Stimulated activated CD8-positive, alpha-beta memory T cell treated with anti-CD3 and anti-CD28 coated beads, Interleukin-4, amount 100 ng/mL, for 24 hours (primary cell): Measurements from ENCODE around the gene PDZD11.
A peak's percentile ranks its signal among the peaks of the same experiment; 100 is the strongest.
"Not testable (repeated sequence)": the region's sequence is repeated elsewhere in the genome, so short reads cannot be mapped to it uniquely, and the experiment has no call there.

Experiments
- DNase-seq: peaks from one replicate; pipeline ENCODE4 v3.0.0-alpha.2; 2020; ENCODE audit warnings: low read depth

Gene PDZD11, protein sequence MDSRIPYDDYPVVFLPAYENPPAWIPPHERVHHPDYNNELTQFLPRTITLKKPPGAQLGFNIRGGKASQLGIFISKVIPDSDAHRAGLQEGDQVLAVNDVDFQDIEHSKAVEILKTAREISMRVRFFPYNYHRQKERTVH

DNA sequence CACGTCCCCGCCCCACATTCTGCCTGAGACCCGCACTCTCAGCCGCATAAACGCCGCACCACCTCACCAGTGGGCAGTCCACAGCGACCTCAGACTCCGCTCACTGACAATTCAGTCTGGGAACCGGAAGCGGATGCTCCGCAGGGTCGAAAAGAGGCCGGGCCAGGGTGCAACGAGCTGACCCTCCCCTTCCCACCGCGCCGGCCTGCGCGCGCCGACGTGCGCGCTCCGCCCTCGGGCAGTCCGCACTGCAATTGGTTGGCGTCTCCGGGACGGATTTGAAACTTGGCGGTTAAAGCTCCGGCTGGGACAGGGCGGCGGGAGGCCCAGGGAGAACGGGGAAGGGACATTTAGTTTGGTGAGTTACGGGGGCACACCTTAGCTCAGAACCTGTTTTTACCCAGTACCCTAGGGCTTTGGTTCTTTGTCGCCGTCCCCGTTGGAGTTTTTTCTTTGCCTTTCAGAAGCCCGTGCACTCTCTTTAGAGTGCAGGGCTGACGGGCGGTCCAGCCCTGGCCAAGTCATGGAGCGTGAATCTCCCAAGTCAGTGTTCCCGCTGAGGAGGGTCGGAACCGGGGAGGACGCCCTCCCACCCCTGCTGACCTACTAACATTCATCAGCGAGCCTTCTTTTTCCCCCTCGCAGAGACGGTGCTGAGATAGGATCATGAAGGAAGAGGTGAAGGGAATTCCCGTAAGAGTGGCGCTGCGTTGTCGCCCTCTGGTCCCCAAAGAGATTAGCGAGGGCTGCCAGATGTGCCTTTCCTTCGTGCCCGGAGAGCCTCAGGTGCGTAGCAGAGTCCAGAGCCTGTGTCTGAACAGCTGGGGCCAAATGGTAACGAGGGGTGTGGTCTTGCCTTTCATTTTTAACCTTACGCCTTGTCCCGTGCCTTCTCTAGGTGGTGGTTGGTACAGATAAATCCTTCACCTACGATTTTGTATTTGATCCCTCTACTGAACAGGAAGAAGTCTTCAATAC lies at the start of gene PDZD11, which contains the start of gene KIF4A:
PDZD11 (minus strand) TSS at position 135 of the 978 bp plus-strand sequence. CDS start 586 bp downstream, outside the sequence.
KIF4A (plus strand) TSS at position 312 of the 978 bp plus-strand sequence; CDS start at position 667, 355 bp downstream.
- DNase-seq: peak; percentile 69

DNA sequence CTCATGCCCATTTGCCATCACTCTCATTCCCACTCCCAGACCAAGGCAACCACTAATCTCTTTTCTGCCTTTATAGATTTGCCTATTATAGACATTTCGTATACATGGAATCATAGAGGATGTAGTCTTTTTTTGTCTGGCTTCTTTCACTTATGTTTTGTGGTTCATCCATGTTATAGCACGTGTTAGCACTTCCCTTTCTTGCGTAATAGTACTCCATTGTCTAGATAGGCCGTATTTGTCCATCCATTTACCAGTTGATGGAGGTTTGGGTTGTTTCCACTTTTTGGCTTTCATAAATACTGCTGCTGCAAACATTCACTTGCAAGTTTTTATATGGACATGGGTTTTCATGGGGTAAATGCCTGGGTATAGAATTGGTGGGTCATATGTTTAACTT lies 48.6 kb upstream of the PDZD11 start:
- no peak for DNase-seq

DNA sequence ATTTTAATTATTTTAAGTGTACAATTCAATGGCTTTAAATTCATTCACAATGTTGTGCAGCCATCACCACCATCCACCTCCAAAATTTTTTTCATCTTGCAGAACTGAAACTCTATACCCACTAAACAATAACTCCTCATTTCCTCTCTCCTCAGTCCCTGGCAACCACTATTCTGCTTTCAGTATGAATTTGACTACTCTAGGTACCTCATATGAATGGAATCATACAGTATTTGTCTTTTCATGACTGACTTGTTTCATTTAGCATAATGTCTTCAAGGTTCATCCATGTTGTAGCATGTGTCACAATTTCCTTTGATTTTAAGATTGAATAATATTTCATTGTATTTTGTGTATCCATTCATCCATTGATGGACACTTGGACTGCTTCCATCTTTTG lies 47.0 kb upstream of the PDZD11 start:
- DNase-seq: no peak

DNA sequence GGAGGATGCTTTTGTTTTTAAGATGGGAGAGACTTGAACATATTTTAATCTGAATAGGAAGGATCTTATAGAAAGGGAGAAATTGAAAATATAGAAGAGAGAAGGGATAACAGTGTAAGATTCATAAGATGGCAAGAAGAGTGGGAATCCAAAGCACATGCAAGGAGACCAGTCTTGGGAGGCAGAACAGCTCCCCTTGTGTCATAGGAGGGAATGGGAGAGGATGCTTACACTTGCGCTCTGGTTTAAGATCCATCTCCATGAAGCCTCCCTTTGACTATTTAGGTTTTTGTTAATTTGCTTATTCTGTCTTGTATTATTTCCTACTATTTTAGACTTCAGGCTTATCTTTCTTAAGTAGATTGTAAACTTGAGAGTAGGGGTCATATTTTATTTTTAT lies 42.9 kb upstream of the PDZD11 start:
- no peak for DNase-seq

DNA sequence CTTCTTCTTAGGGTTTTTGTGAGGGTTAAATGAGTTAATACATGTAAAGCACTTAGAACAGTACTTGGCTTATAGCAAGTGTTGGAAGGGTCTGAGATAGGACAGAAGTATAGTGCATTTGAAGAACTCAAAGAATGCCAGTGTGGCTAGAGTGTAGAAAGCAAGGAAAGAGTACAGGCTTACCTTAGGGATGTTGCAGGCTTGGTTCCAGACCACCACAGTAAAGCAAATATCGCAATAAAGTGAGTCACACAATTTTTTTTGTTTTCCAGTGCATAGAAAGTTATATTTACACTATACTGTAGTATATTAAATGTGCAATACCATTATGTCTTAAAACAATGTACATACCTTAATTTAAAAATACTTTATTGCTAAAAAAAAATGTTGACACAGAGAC lies 41.4 kb upstream of the PDZD11 start:
- DNase-seq: no peak

DNA sequence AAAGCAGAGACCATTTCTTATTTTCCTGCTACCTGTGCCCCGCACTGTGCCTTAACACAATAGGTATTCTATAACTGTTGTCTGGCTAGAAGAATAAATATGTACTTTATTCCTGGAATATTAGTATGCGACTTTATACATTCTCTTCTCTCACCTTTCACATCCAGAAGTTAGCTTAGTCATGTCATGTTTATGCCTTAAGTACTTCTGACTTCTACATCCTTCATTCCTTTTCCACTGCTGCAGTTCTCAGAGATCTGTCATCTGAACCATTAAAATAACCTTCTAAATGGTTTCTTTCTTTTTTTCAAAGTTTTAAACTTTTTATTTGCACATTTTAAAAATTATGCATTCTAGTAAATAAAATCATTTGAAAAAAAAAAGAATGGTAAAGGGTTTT lies 34.6 kb upstream of the PDZD11 start:
- no peak for DNase-seq

DNA sequence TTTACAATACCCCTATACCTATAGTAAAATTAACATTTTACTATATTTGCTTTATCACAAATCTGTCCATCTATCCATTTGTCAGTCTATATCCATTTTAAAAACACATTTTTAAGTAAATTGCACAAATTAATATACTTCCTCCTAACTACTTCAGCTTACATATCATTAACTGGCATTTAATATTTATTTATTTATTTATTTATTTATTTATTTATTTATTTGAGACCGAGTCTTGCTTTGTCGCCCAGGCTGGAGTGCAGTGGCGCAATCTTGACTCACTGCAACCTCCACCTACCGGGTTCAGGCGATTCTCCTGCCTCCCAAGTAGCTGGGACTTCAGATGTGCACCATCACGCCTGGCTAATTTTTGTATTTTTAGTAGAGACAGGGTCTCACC lies 33.9 kb upstream of the PDZD11 start:
- not testable (repeated sequence) for DNase-seq

DNA sequence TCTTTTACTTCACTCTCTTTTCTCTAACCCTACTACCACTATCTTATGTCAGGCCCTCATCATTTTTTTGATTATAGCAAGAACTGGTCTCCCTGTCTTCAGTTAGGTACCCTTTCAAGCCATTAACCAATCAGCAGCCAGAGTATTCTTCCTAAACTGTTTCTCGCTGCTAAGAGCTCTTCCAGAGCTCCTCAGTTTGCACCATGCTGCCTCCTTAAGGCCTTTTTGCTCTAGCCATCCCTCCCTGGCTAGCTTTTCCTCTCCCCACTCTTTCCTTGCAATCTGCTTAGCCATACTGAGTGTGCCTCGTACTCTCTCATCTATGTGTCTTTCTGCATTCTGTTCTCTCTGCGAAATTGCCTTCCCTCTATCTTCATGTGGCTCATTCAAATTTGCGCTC lies 33.1 kb upstream of the PDZD11 start:
- DNase-seq: no peak

DNA sequence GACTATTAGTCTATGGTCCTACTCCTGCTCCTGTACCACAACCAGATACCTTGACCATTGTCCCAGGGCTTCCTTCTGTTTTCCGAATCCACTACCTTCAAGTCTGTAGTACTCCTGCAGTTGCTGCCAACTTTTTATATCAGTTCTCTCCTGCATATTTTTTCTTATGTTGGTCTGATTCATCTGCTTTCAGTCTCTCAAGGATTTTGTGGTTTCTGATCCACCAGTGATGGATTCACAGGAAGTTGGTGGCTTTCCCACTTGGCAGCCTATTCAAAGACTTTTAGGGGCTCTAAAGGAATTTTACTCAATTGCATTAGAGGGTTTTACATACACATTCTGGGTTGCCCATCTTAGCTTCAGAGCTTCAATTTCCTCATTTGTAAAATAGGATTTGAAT lies 23.8 kb upstream of the PDZD11 start:
- DNase-seq: no peak

DNA sequence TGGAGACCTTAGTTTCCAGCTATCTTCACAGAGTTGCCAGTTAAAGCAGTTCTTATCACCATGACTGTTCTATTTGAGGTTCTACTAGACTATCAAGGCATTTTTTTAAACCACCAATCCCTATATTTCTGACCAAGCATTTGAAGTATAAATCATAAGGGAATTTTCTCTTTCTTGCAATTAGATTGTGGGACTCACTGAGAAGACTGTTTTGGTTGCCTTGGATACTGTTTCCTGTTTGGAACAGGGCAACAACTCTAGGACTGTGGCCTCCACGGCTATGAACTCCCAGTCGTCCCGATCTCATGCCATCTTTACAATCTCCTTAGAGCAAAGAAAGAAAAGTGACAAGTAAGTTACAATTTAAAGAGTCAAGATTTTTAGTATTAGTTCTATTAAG lies 12.0 kb upstream of the PDZD11 start:
- DNase-seq: no peak

DNA sequence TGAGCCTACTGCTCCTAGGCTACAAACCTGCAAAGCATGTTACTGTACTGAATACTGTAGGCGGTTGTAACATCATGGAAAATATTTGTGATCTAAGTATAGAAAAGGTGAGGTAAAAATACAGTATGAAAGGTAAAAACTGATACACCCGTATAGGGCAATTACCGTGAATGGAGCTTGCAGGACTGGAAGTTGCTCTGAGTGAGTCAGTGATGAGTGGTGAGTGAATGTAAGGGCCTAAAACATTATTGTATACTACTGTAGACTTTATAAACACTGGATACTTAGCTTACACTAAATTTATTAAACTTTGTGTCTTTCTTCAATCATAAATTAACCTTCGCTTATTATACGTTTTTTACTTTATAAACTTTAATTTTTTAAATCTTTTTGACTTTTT lies 3.9 kb upstream of the PDZD11 start:
- DNase-seq: no peak

DNA sequence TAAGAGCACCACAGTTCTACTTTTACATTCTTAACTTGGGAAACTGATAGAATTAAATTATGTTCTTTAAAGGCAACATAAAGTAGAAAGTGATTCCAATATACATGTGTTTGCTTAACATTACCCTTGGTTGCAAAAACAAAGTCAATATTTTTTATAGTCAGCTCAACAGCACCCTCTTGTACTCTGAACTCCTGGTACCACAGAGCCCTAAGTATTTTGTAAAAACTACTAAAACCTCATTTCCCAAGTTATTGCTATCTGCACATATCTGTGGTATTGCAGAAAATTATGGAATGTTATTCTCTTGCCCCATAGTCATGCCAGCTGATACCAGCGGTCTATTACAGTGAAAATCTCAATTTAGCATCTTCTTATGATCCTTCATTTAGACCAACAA lies 3.1 kb upstream of the PDZD11 start:
- DNase-seq: no peak

DNA sequence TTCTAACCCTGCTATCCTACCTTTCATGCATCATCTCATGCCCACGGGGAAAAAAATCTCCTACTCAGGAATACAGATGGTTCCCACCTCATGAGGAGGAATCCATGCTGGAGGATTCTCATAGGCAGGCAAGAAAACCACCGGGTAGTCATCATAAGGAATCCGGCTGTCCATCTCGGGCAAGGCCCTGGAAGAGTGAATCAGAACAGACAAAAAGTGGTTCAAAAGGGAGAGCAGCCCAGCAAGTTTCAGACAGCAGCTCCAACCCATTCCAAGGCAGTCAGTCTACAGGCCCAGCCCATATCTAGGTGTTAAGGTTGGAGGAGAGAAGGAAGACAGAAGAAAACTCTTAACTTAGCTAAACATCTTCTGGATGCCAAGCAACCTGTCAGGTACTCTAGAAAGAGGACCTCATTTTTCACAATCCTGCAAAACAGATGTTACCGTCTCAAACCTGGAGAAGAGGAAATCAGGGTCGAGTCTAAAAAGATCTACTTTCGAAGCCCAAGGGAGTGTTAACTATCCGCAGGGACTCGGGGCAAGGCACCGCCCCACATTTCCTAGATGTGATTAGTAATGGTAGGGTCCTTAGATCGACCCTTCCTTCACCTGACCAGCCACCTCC lies 447 bp downstream of the PDZD11 start:
- DNase-seq: no peak

DNA sequence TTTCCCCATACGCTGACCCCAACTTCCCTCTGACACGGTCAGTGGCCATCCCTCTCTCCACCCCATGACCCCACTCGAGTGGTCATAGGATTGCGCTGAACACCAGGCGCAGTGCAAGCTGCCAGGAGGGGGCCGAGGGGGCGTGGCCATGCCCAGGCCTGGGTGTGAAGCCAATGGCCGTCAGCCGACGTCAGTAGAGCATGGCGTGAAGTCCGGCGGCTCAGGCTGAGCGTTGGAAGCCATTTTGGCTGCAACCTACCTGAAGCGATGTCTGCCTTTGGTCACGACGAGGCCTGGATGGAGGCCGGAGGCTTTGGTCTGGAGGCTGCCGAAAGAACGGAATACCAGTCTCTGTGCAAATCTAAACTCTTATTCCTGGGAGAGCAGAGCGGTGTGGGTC lies 7.8 kb downstream of the PDZD11 start, which contains the start of gene RAB41:
RAB41 (plus strand) TSS at position 222 of the 400 bp plus-strand sequence; CDS start at position 268, 46 bp downstream.
- no peak for DNase-seq

DNA sequence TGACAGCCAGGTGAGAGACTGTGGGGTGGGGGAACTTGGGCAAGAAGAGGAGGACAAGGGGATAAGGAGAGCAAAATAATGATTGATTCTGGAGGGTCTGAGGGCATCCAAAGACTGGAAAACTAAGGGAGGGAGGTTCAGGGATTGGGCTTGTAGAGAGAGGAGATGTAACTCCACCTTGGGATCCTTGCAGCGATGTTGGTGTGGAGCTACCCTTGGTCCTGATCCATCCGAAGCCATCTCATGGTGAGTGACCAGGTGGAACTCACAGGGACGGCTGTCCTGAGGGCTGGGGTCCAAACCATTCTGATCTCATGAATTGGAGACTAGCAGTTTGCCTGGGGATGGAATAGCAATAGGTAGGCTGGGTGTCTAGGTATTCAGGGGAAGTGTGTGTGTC lies 9.2 kb downstream of the PDZD11 start:
- DNase-seq: no peak

DNA sequence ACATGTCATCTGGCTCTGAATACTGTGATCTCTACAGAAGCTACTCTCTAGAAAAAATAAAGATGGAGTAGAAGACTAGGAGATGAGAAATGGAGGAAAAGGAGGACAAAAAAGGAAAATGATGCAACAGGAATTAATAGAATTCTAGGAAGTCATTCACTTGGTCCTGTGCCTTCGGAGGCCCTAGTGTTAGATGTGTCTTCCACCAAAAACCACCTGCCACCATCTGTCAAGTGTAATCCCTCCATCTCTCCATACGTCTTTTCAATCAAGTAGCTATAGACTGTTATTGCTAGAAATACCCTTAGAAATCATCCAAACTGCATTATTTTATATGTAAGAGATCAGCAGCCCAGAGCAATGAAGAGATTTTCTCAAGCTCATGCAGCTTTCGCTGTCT lies 10.6 kb downstream of the PDZD11 start:
- no peak for DNase-seq

DNA sequence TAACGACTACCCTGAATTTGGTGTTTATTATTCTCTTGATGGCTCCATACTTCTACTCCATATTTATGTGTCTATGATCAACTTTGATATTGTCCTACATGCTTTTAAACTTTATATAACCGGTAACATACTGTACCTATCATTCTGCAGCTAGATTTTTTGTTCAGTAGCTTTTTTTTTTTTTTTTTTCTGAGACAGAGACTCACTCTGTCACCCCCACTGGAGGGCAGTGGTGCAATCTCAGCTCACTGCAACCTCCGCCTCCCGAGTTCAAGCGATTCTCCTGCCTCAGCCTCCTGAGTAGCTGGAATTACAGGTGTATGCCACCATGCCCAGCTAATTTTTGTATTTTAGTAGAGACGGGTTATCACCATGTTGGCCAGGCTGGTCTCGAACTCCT lies 15.7 kb downstream of the PDZD11 start:
- not testable (repeated sequence) for DNase-seq

DNA sequence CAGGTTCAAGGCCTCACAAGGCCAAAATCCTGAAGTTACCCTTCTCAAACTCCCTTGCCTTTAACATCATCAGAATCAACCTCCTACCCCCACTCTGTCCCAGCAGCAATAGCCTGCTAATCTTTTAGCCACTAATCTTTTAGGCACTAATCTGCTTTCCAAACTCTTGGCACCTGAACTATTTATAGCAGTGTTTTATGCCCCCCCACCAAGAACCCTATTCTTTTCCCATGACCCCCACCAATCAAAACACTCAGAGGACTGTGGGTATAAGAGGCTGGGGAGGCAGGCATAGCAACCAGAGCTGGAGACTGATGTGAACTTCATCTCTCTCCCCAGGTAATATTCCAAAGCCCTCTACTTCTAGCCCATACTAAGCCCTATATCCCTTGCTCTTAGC lies 21.7 kb downstream of the PDZD11 start, which contains the start of gene ARR3:
ARR3 (plus strand) TSS at position 301 of the 400 bp plus-strand sequence. CDS start 1,052 bp downstream, outside the sequence.
- DNase-seq: no peak

DNA sequence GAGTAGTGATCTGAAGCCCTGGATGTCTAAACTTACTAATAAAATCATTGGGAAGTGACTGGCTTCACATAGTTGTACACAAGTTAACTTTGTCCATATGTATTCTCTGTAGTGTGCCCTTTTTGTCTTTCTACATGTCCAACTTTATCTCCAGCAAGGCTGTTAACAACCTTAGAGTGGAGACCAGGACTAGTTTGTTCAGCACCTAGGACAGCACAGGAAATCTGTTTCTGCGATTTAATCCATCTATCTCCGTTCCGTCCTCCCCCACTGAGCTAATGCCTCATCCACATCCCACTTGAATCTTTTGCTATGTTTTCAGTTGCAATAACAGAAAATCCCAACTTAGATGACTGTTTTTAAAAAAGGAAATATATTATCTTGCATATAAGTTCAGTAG lies 24.9 kb downstream of the PDZD11 start:
- no peak for DNase-seq

DNA sequence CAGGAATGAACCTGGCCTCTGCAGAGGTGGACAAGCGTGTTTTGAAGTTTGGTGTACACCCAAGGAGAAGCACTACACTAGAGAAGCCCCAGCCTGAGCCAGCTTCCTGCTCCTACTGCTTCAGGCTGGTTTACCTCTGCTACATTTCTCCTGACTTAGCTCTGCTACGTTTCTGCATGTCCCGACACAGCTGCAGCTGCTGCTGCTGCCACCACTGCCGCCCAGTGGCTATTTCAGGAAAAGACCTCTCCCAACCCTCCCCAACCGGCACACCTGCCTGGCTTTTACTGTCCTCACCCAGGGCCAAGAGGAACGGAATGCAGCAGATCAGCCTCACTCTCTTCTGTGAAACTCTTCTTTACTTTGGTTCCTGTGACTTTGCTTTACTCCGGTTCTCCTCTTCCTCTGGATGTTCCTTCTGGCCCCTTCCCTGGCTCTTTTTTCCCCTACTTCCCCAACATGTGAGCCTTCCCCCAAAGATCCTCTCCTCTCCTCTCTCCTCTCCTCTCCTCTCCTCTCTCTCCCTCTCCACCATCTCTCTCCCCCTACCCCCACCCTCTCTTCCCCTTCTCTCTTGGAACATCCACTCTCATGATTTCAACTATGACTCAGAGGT lies 26.7 kb downstream of the PDZD11 start:
- DNase-seq: peak; percentile 13

DNA sequence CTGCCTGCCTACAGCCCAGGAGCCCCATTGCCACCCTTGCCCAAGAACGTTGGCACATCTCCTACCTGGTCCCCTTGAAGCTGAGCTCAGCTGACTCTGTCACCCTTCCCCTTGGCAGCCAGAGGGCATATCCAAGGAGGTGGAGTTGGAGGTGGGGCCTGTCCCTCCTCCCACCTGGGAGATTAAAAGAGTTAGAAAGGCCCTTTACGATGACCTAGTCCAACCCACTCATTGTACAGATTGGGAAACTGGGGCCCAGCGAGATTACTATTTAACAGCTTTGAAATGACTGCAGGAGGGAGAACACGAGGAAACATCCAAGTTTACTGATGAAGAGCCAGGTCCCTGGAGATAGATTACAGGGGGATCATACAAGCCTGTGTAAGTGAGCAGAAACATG lies 29.6 kb downstream of the PDZD11 start, which contains the start of gene P2RY4:
P2RY4 (minus strand) TSS at position 101 of the 400 bp plus-strand sequence. CDS start 580 bp downstream, outside the sequence.
- no peak for DNase-seq
